SH-SY5Y (cell line): ENCODE data around the gene INF2.

Experiments
- GATA2 ChIP-seq: IDR thresholded peaks from 2 replicates; pipeline ENCODE4 v1.6.1; 2011; ENCODE audit warnings: mild to moderate bottlenecking, low read depth, low read length
- GATA3 ChIP-seq: IDR thresholded peaks from 2 replicates; pipeline ENCODE4 v1.6.1; 2011; ENCODE audit warnings: low read depth, mild to moderate bottlenecking, low read length, moderate library complexity

The INF2 gene

GRCh38 chr14:104700747-104701217, 11.4 kb downstream of the INF2 start:
- TF ChIP-seq GATA3 = no peak
- no peak for TF ChIP-seq GATA2

GRCh38 chr14:104701383-104702076, 12.1 kb downstream of the INF2 start:
- TF ChIP-seq GATA2 = no peak
- no peak for TF ChIP-seq GATA3

GRCh38 chr14:104702106-104702505, 12.7 kb downstream of the INF2 start:
- TF ChIP-seq GATA2 (no peak), GATA3 (no peak)

DNA sequence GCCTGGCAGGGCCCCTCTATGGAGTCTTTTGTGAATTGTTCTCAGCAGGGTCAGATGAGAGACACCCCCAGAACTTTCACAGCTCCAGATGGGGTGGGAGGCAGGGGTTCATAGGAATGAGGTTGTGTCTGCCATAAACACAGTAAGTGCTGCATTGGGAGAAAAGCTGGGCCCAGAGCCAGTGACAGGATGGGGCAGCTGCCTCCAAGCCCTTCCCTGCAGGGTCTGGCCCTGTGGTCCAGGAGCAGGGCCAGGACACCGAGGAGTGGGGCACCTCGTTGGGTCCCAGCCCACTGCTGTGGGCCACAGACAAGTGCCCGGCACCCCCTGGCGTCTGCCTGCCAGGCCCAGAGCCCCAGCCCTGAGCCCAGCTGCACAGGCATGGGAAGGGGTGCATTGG, 13.3 kb downstream of the INF2 start:
- TF ChIP-seq GATA3 (no peak), GATA2 (no peak)

GRCh38 chr14:104703269-104703668, 13.9 kb downstream of the INF2 start:
- no peak for TF ChIP-seq GATA3
- no peak for TF ChIP-seq GATA2

GRCh38 chr14:104704252-104704651, 14.8 kb downstream of the INF2 start:
- TF ChIP-seq GATA2 (no peak), GATA3 (no peak)

- no peak for TF ChIP-seq GATA3
- no peak for TF ChIP-seq GATA2
Observed at GRCh38 chr14:104705340-104706047, 16.1 kb downstream of the INF2 start.

- TF ChIP-seq GATA3 (no peak), GATA2 (no peak)
Observed at GRCh38 chr14:104706733-104707607, 17.6 kb downstream of the INF2 start.

DNA sequence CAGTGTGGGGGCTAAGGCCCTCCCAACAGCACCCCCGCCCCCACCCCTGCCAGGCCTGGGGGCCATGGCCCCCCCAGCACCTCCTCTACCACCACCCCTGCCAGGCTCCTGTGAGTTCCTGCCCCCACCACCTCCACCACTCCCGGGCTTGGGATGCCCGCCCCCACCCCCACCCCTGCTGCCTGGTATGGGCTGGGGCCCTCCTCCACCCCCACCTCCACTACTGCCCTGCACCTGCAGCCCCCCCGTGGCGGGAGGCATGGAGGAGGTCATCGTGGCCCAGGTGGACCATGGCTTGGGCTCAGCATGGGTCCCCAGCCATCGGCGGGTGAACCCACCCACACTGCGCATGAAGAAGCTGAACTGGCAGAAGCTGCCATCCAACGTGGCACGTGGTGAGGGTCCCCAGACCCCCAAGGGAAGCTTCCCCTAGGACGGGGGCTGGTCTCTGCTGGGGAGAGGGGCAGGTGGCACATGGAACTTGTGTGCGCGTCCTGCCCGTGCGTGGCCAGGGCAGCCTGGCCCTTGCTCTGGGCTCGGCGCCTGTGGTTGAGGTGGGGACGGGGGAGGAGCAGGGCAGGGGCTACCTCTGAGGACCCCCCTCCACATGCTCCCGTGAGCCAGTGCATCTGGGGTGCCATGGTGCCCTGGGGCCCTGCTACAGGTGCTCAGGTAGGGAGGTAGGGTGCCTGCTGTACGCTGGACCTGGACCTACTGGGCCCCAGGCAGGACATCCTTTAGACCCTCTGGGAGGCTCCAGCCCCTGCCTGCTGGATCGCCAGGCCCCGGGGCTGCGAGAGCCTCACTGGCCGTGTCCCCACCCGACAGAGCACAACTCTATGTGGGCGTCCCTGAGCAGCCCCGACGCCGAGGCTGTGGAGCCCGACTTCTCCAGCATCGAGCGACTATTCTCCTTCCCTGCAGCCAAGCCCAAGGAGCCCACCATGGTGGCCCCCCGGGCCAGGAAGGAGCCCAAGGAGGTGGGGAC, 18.5 kb downstream of the INF2 start:
- TF ChIP-seq GATA3 (no peak), GATA2 (no peak)

GRCh38 chr14:104708606-104709268, 19.3 kb downstream of the INF2 start:
- no peak for TF ChIP-seq GATA3
- no peak for TF ChIP-seq GATA2

DNA sequence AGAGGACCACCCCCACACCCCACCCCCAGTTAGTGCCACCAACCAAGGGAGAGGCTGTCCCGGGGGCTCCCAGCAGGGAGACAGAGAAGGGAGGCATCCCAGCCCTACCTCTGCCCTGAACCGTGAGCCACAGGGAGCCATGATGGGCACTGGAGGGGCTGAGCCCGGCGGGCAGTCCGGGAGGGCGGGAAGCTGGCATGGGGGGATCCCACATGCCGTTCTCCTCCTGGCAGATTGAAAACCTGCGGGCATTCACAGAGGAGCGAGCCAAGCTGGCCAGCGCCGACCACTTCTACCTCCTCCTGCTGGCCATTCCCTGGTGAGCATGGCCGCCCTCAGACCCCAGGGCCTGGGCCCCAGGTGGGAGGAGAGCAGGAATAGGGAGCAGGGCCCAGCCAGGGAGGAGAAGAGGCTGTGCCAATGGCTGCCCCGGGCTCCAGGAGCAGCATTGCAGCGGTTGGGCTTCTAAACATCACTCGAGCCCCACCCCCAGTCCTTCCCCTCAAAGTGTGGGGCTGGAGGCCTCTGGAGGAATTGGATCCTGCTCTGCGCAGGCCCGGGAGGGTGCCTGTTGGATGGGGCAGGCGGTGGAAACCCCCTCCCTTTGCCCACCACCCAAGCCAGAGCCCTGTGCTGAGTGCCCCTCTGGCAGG, 20.1 kb downstream of the INF2 start:
- TF ChIP-seq GATA3 (no peak), GATA2 (no peak)

DNA sequence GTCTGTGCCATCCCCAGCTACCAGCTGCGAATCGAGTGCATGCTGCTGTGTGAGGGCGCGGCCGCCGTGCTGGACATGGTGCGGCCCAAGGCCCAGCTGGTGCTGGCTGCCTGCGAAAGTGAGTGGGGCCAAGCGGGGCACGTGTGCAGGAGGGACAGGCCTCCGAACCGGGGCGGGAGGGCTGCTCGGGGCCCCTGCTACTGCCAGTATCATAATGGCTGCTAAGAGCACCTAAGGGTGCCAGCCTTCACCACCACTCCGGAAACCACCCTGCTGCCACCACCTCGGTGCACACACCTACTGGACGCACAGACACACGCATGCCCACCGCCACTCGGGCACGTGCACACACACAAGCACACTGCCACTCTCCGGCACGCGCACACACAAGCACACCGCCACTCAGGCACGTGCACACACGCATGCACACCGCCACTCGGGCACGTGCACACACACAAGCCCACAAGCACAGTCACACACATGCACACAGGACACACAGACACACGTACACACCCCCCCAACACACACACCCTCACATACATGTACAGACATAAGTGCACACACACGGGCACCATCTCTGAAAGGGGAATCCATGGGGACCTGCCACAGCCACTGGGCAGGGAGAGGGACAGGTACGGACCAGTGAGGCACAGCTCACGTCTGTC, 20.8 kb downstream of the INF2 start:
- TF ChIP-seq GATA3 (no peak), GATA2 (no peak)
